NCI-H510A treated with DMSO at 0.1 percent for 48 hours (cell line): Measurements from ENCODE around the gene SGF29.
"Not testable (repeated sequence)": the region's sequence is repeated elsewhere in the genome, so short reads cannot be mapped to it uniquely, and the experiment has no call there.

Experiments used
- DNase-seq: peaks from one replicate; lab custom pipeline; 2025; lab: John Stamatoyannopoulos, UW

Gene SGF29

GRCh38 chr16:28532940-28533647, 20.6 kb upstream of the SGF29 start:
- no peak for DNase-seq

DNA sequence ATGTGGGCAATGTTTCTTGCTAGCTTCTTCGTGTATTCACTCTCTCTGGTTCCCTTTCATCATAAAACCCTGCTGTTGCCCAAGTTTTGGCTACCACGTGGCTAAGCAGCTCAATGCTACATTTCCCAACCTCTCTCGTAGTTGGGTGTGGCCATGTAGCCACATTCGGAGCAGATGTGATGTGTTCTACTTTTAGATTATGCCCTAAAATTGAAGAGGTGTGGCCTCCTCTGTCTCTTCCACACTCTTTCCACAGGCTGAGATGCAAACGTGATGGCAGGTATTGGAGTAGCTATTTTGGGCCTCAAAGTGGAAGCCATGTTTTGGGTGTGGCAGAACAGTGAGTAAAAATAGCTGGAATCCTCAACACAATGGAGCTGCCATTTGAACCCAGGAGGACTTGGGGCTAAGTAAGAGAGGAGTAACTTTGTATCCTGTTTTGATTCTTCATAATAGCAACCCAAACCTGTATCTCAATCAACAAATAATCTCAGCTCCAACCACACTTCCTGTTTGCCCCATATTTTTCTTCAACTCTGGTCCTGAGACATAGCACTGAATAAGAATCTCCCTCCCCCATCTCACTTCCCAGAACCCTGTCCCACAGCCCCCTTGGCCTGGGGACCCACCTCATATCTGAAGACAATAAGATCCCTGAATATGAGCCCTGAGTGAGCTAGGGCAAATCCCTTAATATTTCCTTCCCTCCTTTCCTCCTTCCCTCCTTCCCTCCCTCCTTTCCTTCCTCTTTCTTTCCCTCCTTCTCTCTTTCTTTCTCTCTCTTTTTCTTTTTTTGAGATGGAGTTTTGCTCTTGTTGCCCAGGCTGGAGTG, 19.0 kb upstream of the SGF29 start:
- DNase-seq, result no peak

GRCh38 chr16:28537076-28537475, 16.6 kb upstream of the SGF29 start:
- DNase-seq, result no peak

- DNase-seq, result no peak
Measured at GRCh38 chr16:28537964-28538732, 15.6 kb upstream of the SGF29 start.

DNA sequence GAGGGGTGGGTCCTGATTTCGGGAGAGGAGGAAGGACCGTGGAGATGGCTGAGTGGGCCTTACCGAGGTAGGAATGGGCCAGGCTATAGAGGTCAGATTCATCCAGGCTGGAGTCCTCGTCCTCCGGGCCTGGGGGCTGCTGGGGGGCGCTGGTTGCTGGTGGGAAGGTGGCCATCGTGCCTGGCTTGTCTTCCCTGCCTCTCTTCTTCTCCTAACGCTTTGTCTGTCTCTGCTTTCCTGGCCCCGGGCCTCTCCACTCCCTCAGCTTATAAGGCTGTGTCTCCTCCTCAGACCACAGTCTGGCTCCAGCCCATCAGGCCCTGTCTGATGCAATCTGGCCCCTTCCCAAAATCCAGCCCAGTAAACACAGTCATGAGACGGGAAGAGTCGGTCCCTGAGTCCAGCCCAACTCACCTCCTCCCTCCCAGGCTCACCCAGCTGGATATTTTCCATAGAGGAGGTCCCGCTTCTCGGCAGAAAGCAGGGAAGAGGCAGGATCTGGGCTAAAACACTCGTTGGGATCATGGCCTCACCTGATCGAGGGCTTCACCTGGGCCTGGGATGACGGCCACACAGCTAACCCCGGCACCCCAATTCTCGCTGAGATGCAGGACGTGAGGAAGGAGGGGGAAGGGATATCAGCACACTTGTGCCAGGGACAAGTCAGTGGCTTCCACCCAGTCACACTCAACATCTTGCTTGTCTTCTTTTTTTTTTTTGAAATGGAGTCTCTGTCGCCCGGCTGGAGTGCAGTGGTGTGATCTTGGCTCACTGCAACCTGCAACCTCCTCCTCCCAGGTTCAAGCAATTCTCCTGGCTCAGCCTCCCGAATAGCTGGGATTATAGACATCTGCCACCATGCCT, 14.8 kb upstream of the SGF29 start, which contains the start of gene NUPR1:
TSS of gene NUPR1 (minus strand) at position 242 of the 864 bp plus-strand sequence. CDS start at position 175, 67 bp downstream.
- DNase-seq, result no peak

- no peak for DNase-seq
Measured at GRCh38 chr16:28540346-28540745, 13.4 kb upstream of the SGF29 start.

- no peak for DNase-seq
Measured at GRCh38 chr16:28542646-28543045, 11.1 kb upstream of the SGF29 start.

- no peak for DNase-seq
Measured at GRCh38 chr16:28543072-28543471, 10.6 kb upstream of the SGF29 start.

DNA sequence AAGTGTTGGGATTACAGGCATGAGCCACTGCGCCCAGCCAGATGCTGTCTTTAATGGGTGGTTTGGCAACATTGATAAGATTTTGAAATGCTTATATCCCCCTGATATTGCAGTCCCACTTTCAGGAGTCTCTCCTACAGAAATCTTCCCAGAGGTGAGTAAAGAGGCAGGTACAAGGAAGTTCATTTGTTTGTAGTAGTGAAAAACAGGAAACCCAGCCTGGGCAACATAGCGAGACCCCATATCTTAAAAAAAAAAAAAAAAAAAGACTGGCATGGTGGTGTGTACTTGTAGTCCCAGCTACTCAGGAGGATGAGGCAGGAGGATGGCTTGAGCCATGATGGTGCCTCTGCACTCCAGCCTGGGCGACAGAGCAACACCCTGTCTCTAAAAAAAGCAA, 8.7 kb upstream of the SGF29 start:
- DNase-seq, result no peak

- DNase-seq, result not testable (repeated sequence)
Measured at GRCh38 chr16:28545964-28546363, 7.8 kb upstream of the SGF29 start.

DNA sequence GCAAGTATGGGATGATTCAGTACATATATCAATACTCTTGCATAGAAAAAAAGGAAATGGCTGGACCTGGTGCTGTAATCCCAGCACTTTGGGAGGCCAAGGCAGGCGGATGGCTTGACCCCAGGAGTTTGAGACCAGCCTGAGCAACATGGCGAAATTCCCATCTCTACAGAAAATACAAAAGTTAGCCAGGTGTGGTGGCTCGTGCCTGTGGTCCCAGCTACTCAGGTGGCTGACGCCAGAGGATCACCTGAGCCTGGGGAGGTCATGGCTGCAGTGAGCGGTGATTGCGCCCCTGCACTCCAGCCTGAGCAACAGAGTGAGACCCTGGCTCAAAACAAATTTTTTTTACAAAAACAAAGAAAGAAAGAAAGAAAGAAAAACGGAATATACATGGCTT, 7.1 kb upstream of the SGF29 start:
- no peak for DNase-seq

DNA sequence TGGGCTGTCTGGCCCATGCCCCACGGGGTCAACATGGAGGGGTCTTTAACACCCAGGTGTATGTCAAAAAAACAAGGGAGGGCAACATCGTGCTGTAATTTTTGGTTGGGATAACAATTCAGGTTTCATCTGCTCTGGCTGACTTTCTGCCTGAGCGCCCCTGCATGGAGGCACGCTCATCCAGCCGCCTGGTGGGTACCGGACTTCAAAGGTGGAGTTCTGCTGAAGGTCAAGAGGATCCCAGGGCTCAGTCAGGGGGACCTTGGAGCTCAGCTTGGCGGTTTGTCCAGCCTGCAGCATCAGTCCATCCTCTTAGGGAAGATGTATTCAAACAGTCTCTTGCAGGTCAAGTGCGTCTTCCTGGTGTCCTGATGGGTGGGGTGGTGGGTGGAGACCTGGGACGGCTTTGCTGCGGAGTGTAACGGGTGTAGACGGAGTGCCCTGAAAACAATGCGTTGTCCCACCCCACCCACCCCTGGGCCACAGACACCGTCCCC, 5.4 kb upstream of the SGF29 start:
- no peak for DNase-seq

DNA sequence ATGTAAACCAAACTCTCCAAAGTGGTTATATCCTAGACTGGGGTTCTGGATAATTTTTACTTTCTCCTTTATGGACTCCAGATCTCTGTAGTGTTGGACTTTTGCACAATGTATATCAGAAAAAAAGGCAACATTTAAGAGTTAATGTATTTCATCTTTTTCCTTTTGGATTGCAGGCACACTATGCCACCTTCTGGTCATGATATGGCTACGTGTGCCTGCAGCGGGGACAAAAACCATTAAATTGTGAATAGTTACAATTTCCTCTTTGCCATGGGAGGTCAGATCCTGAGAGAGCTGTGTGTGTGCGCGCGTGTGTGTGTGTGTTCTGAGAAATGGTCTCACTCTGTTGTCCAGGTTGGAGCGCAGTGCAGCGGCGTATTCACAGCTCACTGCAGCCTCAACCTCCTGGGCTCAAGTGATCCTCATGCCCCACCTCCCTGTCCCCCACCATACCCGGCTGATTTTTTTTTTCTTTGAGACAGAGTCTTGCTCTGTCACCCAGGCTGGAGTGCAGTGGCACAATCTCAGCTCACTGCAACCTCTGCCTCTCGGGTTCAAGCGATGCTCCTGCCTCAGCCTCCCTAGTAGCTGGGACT, 4.3 kb upstream of the SGF29 start:
- no peak for DNase-seq

GRCh38 chr16:28554634-28555423, 1.1 kb downstream of the SGF29 start:
- no peak for DNase-seq

DNA sequence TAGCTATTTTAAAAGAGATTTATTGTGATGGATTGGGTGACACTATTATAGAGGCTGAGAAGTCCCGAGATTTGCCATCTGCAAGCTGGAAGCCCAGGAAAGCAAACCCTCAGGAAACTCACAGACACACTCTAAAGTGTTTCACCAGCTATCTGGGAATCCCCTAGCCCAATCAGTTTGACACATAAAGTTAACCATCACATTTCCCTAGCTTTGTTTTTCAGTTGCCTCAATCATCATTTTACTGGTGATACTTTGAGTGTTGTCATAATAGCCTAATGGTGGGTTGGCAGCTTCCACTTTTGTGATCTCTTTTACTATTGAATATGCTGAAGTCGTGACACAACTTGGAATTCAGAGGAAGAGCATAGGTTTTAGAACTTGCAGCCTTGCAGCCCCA, 1.8 kb downstream of the SGF29 start:
- no peak for DNase-seq

DNA sequence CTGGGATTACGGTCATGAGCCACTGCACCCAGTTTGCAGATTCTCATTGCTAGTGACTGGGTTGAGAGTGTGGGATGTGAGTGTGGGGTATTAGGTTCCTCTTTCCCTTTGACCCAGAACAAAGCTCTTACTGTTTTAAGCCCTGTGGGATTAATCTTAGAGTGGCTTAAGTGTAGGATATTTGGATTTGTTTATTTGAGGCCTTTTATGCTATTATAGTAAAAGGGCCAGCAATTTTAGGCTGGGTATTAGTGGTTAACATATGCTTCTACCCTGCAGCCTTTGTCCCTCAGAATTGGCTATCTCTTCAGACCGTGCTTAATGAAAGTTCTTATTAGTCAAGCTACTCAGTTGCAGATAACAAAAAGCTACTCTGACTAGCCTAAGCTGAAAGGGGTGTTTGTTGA, 3.2 kb downstream of the SGF29 start:
- DNase-seq, result no peak

DNA sequence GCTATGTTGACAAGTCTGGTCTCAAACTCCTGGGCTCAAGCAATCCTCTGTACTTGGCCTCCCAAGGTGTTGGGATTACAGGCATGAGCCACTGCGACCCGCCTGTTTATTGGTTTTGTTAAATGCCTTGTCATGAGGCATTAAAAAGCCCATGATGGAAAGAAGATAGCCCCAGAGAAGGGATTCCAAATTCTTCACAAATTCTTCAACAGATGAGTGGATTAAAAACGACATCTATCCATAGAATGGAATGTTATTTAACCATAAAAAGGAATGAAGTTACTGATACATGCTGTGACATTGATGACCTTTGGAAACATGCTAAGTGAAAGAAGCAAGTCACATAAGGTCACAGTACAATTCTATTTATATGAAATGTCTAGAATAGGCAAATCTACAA, 4.7 kb downstream of the SGF29 start:
- DNase-seq, result no peak

DNA sequence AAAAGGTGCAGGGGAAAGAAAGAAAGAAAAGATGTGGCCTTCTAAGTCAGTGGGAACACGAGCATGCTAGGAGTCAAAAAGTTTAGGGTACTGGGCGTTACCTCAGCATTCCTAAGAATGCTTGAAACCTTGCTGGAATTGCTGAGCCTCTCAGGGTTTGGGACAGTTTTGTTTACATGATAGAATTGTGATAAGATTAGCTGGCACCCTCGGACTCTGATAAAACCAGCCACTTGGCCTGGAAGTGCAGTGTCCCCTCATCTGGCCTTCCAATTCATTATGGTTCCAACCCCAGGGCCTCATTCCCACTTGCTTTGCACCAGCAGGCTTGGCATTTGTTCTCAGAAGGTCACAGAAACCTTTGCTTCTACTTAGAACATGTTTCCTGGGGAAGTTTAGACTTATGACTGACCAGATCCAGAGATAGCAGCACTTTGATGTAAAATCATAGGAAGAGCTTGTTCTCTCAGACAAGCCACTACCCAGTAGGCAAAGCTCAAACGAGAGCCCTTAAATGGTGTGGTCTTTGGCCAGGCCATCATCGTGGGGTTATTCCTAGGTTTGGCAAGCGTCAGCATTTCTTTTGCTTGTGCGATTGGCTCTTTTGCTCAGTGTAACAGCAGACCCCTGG, 8.0 kb downstream of the SGF29 start:
- no peak for DNase-seq

DNA sequence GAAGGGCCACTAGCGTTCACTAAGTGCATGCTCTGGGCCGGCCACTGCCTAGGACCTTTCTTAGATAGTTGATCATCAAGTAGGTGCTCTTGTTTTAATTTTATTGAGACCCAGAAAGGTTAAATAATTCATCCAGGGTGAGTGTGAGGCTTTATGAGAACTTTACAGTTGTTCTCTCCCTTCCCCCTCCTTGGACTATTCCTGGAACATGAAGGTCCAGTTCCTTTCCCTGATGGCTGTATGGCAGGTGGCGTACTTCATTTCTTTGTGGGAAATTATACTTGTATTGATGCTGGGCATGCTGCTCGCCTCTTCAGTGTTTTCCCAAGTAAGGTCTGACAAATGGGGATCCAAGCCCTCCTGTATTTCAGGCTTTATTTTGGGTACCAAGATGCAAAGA, 8.5 kb downstream of the SGF29 start:
- no peak for DNase-seq

- DNase-seq, result no peak
Measured at GRCh38 chr16:28563218-28563617, 9.5 kb downstream of the SGF29 start.
